GM12873 (cell line): ENCODE results near the gene PDE7B.

Source experiments
- TF ChIP-seq, protein P1 (sequence below): IDR thresholded peaks from 2 replicates; pipeline ENCODE4 v1.5.1; 2012; ENCODE audit warnings: low read depth, mild to moderate bottlenecking, moderate library complexity, low read length, control low read depth; ENCODE audit not compliant: insufficient read depth; ENCODE audit errors: missing control alignments

PDE7B gene

GRCh38 chr6:136025736-136026135, 174.2 kb downstream of the PDE7B start:
- TF ChIP-seq, protein P1, sequence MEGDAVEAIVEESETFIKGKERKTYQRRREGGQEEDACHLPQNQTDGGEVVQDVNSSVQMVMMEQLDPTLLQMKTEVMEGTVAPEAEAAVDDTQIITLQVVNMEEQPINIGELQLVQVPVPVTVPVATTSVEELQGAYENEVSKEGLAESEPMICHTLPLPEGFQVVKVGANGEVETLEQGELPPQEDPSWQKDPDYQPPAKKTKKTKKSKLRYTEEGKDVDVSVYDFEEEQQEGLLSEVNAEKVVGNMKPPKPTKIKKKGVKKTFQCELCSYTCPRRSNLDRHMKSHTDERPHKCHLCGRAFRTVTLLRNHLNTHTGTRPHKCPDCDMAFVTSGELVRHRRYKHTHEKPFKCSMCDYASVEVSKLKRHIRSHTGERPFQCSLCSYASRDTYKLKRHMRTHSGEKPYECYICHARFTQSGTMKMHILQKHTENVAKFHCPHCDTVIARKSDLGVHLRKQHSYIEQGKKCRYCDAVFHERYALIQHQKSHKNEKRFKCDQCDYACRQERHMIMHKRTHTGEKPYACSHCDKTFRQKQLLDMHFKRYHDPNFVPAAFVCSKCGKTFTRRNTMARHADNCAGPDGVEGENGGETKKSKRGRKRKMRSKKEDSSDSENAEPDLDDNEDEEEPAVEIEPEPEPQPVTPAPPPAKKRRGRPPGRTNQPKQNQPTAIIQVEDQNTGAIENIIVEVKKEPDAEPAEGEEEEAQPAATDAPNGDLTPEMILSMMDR, result no peak

- TF ChIP-seq, protein P1, result no peak
These were observed 178.6 kb downstream of the PDE7B start for GRCh38 chr6:136030131-136030530.

- TF ChIP-seq, protein P1, result peak; percentile 33
These were observed 180.5 kb downstream of the PDE7B start for GRCh38 chr6:136031982-136032381.

DNA sequence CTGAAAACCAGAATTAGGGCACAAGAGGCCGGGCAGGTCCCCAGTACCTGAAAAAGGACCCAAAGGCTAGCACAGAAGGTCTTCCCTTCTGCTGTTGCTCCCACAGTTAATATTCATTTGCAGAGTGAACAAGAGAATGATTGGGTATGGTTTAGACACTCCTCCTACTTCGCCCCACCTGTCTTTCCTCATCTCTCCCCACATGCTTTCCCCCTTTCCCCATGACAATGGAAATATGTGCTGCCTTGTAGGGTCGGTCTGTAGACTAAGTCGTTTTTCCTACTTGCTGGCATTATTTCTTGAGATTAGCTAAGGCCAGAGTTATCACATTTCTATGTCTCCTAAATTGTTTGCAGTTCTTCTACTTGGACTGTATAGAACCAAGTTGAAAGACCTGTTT, 181.9 kb downstream of the PDE7B start:
- TF ChIP-seq, protein P1, result no peak

GRCh38 chr6:136034422-136034821, 182.9 kb downstream of the PDE7B start:
- TF ChIP-seq, protein P1, result peak; percentile 12

DNA sequence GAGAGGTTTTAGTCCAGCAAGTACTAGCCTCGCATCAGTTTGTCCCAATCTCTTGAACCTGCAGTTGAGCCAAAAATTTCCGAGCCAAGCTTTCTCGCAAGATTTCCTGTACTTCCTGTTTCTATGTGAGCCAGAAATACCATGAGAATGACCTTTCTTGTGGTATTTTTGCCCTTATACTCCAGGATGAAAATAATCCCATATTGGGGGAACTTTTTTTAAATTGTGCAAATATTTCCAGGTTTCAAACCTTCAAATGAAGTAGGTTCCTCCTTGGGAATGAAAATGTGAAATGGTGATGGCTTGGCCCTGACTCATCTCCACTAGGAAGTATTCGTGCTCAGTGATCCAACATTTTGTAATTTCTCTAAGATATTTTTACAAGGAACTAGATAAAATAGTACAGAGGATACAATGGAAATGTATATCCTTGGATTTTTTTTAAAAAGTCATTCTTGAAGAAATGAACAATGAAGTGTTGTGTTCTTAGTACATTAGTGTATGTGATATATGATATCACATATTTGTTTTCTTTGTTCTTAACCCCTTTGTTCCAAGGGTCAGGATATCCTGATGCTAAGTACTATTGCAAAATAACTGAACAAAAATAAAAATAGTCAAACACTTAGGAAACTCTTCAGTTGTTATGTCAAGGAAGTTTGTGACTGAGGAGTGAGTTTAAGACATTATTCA, 184.0 kb downstream of the PDE7B start:
- TF ChIP-seq, protein P1, result no peak

DNA sequence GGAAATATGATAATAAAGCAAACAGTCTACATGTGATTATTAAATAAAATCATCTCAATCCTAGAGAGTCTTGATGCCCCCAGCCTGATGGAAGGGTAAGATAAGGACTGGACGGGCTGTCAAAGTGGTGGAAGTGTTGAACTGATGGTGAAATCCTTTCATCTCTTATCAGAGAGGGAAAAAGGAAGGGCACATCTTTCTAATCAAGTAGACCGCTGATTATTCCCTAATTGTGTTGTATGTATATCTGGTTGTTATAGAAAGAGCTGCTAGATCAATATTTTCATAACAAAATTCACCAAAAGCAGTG, 184.5 kb downstream of the PDE7B start:
- TF ChIP-seq, protein P1, result no peak
